Testis (tissue), 2 donors: ENCODE data around the gene SORCS3.

Source experiments
- POLR2A ChIP-seq: fragments of 450-650 bp; IDR thresholded peaks from one replicate; pipeline ENCODE4 v1.6.1; 2017; ENCODE audit warnings: antibody characterized with exemption, mild to moderate bottlenecking, moderate library complexity
- TF ChIP-seq, protein P1 (sequence below), 3 experiments: fragments of 450-650 bp in 2 of 3; fragments of 200-600 bp in 1 of 3; sonication (generic) in 1 of 3; IDR thresholded peaks; one replicate each; pipeline ENCODE4 v1.5.1; 2016 to 2019; ENCODE audit warnings: antibody characterized with exemption in 3 of 3, mild to moderate bottlenecking in 2 of 3, moderate library complexity in 1 of 3

DNA sequence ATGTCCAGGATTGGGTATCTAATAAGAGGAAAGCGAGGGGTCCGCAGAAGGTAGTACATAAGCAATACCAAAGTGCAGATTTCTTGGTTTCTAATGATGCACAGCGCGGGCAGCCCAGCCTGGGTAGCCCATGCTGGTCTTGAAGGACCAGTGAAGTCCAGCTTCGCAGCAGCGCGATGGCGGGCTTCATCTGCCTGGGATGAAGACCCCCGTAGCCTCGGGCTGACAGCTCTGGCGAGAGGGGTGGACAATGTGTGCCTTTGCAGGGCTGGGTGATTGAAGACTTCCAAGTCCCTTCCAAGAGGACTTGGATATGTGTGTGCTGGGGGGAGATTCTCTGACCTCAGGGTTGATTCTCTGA is 2.2 kb downstream of the SORCS3 start:
- TF ChIP-seq, protein P1, sequence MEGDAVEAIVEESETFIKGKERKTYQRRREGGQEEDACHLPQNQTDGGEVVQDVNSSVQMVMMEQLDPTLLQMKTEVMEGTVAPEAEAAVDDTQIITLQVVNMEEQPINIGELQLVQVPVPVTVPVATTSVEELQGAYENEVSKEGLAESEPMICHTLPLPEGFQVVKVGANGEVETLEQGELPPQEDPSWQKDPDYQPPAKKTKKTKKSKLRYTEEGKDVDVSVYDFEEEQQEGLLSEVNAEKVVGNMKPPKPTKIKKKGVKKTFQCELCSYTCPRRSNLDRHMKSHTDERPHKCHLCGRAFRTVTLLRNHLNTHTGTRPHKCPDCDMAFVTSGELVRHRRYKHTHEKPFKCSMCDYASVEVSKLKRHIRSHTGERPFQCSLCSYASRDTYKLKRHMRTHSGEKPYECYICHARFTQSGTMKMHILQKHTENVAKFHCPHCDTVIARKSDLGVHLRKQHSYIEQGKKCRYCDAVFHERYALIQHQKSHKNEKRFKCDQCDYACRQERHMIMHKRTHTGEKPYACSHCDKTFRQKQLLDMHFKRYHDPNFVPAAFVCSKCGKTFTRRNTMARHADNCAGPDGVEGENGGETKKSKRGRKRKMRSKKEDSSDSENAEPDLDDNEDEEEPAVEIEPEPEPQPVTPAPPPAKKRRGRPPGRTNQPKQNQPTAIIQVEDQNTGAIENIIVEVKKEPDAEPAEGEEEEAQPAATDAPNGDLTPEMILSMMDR (IDR thresholded peaks at IDR 0.05) = no peak
- TF ChIP-seq POLR2A = no peak
